ENCODE results near the gene PRDM16. TPM values are rescaled to one million over a fixed set of nuclear protein-coding genes. Genes with fewer than 3 reads are reported as not detected.
A peak's percentile ranks its signal among the peaks of the same experiment; 100 is the strongest.

PRDM16 gene
- total RNA-seq, 2 donors from 2014 or later = 0.25 TPM; not detected in 1

DNA sequence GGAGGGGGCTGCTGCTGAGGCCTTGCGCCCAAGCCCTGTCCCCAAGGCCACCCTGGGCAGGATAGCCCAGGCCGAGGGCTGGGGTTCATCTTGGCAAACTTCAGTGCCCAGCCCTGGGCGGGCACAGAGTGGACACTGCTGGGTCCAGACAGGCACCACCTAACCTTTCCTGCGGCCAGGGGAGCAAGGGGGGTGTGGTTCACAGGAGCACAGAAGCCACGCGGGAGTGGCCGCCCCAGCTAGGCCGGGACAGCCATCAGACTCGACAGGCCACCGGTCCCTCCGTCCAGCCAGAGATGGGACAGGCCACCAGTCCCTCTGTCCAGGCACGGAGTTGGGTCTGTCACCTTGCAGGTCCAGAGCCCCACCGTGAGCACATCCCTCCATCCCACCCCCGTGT, 414.4 kb downstream of the PRDM16 start:
- peaks cover under 1 to 9% of the 10 kb centered on the region in 2 donors for H3K9me3 Mint-ChIP-seq
- no peak overlapping the region for H3K27ac Mint-ChIP-seq
- H3K36me3 Mint-ChIP-seq = peaks cover 3 to 4% of the 10 kb centered on the region in 2 donors
- ATAC-seq (no peak), DNase-seq (ENCODE audit: low spot score in 2 of 2) (no peak)

DNA sequence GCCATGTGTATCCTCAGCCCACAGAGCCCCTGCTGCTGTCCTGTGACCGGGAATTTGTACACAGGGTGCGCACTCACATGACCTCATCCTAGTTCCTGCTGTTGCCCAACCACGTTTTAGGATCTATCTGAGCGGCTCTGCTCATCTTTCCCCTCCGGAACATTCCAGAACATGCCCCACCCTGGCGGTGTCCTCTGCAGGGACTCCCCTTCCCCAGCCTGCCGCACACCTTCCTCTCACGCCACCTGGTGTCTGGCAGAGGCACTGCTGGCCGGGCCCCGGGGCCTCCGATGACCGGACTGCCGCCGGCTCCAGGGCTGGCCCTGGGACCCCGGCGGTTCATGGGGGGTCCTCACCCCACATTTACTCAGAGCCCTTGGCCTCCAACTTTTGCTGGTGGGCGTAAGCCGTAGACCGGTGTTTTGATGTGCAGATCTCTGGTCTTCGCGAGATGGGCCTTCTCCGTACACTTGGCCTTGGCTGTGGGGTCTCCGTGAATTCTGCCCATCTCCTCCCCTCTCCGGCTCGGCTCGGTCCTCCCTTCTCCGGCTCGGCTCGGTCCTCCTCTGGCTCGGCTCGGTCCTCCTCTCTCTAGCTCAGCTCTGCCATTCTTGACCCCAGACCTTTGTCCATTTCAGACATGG, 414.9 kb downstream of the PRDM16 start:
- DNase-seq (ENCODE audit: low spot score in 2 of 2) (peak in 1 of 2 donors; percentile 69), ATAC-seq (peak; percentile 62 to 66)
- Mint-ChIP-seq H3K9me3 (peaks cover 6 to 14% of the 10 kb centered on the region in 2 donors), H3K27ac (no peak overlapping the region), H3K36me3 (peaks cover 8 to 10% of the 10 kb centered on the region in 2 donors)

DNA sequence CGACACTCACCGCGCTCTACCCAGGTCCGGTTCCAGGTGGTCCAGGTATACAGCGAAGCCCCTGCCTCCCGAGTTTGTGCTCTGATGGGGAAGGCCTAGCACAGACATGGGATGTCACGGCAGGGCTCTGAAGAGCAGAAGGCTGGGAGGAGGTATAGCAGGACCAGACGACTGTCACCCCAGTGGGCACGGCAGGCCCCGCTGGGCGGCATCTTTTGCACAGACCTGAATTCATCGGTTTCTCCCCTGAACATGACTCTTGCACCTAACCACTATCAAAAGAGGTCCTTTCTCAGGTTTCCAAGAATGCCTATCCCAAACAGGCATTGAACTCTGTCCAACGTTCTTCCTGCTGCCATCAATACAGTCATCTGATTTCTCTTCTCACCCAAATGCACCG, 416.0 kb downstream of the PRDM16 start:
- peaks cover 8 to 17% of the 10 kb centered on the region in 2 donors for H3K9me3 Mint-ChIP-seq
- no peak overlapping the region for H3K27ac Mint-ChIP-seq
- ATAC-seq = no peak
- H3K36me3 Mint-ChIP-seq = peaks cover 11 to 14% of the 10 kb centered on the region in 2 donors
- DNase-seq (ENCODE audit: low spot score in 2 of 2) = no peak

Other genes with a start within 250 kb of the PRDM16 start
- not detected for gene ACTRT2, start 47.7 kb upstream of the PRDM16 start, total RNA-seq

Data from activated naive CD4-positive, alpha-beta T cell treated with anti-CD3 and anti-CD28 coated beads, Interleukin-2, amount 50 U/mL, for 72 hours (primary cell).